A204.1 (cell line): ENCODE data around the gene CT47A1.
"Not testable (repeated sequence)": the region's sequence is repeated elsewhere in the genome, so short reads cannot be mapped to it uniquely, and the experiment has no call there.

Experiments used
- FAIRE-seq: peaks from 2 replicates; lab custom pipeline; 2012; peaks lifted over from hg19 to GRCh38; lab: Jason Lieb, UNC

CT47A1 gene

GRCh38 chrX:120985660-120986059 lies at the start of gene CT47A1:
TSS of gene CT47A1 (minus strand) at chrX:120985760. CDS start at chrX:120985529, 231 bp downstream.
- FAIRE-seq = not testable (repeated sequence)

GRCh38 chrX:121032531-121032930 lies 47.0 kb upstream of the CT47A1 start:
- no peak for FAIRE-seq

- no peak for FAIRE-seq
These were observed 44.5 kb upstream of the CT47A1 start for GRCh38 chrX:121030083-121030482.

GRCh38 chrX:121028419-121028818 lies 42.9 kb upstream of the CT47A1 start:
- FAIRE-seq = no peak

- FAIRE-seq = no peak
These were observed 29.3 kb upstream of the CT47A1 start for GRCh38 chrX:121014826-121015225.

- FAIRE-seq = no peak
These were observed 28.4 kb upstream of the CT47A1 start for GRCh38 chrX:121013897-121014455.

- no peak for FAIRE-seq
These were observed 25.7 kb upstream of the CT47A1 start for GRCh38 chrX:121011254-121011653.

GRCh38 chrX:121010218-121010617 lies 24.7 kb upstream of the CT47A1 start:
- FAIRE-seq = no peak

GRCh38 chrX:121009764-121010163 lies 24.2 kb upstream of the CT47A1 start:
- no peak for FAIRE-seq

GRCh38 chrX:121008920-121009319 lies 23.4 kb upstream of the CT47A1 start:
- no peak for FAIRE-seq

- FAIRE-seq = peak; percentile 23
These were observed 15.0 kb upstream of the CT47A1 start for GRCh38 chrX:121000589-121000988.

GRCh38 chrX:120999413-120999812 lies 13.9 kb upstream of the CT47A1 start:
- FAIRE-seq = no peak

GRCh38 chrX:120956500-120956899 lies 29.1 kb downstream of the CT47A1 start, which contains the start of gene CT47A7:
TSS of gene CT47A7 (minus strand) at chrX:120956600. CDS start at chrX:120956345, 255 bp downstream.
- FAIRE-seq = not testable (repeated sequence)
